Stimulated activated CD4-positive, alpha-beta T cell treated with anti-CD3 and anti-CD28 coated beads, Interleukin-12 subunit alpha, Interleukin-12 subunit beta, amount 100 ng/mL, for 48 hours (primary cell): ENCODE results near the gene SCGB1D2.

Experiments used
- DNase-seq, 3 donors: peaks; one replicate each; pipeline ENCODE4 v3.0.0-alpha.2; 2020; ENCODE audit warnings: low read depth in 2 of 3, low spot score in 1 of 3

The SCGB1D2 gene

DNA sequence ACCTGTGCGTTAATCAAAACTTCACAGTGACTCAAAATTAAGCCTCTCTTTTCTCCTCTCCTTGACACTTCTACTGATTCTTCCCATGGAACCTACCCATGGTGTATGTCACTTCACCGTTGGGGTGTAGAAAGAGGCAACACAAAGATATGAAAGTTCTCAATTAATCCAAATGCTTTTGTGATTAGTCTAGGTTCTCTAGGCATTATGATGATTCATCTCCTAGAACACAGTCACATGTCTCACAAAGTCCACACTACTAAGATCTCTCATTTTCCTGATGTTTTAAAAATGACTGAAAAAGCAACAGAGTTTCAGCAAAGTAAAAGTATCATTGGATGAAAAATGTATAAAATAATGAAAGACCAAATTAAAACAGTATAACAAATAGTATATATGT is 14.2 kb downstream of the SCGB1D2 start:
- no peak for DNase-seq

GRCh38 chr11:62260261-62260953 is 18.4 kb downstream of the SCGB1D2 start:
- DNase-seq: no peak

DNA sequence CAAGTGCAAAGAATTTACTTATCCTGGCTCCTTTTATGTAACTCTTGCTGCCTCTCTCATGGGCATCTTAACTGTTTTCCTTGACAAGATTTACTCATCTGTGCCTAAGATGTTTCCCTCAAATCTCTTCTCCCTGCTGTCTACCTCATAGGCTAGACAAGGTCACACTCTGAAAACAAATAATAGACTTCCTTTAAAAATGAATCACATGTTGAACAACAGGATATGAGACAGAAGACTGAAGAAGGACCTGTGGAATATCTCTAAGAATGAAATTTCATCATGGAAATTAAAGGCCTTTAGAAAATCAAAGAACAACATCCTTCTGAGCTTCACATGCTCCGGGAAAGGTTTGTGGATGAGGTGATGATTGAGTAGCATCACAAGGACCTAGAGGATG is 22.0 kb downstream of the SCGB1D2 start:
- no peak for DNase-seq

- peak in 1 of 3 donors; percentile 8 for DNase-seq
These were observed 24.5 kb downstream of the SCGB1D2 start for GRCh38 chr11:62266558-62266957.

- DNase-seq: no peak
These were observed 25.0 kb downstream of the SCGB1D2 start for GRCh38 chr11:62267050-62267449.

DNA sequence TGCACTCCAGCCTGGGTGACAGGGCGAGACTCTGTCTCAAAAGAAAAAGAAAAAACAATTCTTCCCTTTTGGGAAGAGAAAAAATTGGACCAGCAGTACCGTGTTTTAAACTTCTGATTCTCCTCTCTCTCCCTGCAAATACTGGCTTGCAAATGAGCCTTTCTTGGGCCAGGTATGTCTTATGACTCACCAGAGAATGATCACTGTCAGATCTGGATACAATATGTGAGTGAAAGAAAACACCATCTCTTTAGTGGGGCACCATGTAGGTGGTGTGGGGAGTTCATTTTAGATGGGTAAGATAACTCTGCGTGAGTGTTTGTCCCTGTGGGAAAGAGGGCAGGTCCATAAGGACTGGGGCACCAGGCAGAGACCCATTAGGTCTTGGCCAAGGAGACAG is 25.5 kb downstream of the SCGB1D2 start:
- no peak for DNase-seq

GRCh38 chr11:62269654-62270278 is 27.7 kb downstream of the SCGB1D2 start, which contains the start of gene SCGB2A2:
SCGB2A2 (plus strand) TSS chr11:62270158; CDS start chr11:62270217, 59 bp downstream.
- no peak for DNase-seq

GRCh38 chr11:62273284-62273683 is 31.2 kb downstream of the SCGB1D2 start:
- DNase-seq: no peak

DNA sequence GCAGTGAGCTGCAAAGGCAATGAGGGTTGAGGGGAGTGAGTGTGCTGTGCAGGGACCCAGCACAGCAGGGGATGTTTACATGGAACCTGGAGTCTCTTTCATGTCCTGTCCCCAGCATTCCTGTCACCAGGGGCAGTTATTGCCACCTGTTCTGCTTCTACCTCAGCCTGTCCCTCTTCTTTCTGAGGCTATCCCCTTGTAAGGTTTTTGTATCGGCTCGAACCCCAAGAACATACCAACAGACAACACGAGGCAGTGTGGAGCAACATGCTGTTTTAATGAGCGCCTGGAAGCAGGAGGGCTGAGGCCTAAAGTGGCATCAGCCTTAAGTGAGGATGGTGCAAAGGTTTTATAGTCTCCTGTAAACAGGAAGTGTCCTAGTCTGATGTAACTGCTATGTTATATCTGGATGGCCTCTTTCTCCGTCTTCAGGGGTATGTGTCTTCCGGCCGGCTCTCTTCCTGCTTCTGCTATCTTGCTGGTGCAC is 31.8 kb downstream of the SCGB1D2 start:
- DNase-seq: no peak

DNA sequence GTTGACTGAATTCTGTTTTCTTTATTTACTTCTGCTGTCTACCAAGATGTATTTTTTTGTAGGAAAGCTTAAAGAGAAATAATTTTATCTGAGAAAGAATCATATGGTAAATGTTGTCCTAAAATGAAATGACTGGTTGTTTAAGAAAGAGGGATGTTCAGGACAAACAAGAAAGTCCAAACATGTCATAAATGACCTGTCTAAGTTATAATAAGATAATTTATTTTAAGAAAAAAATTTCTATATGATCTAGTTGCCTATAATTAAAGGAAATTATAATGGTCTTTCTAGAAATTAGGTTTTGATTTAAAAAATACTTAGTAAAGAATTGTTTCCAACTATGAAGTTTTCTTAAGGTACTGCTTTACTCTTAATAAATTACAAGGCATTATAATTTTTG is 38.4 kb downstream of the SCGB1D2 start:
- DNase-seq: no peak
